PC-3 (cell line): ENCODE measurements around the gene PROSER2. TPM values are rescaled to one million over a fixed set of nuclear protein-coding genes. Genes with fewer than 3 reads are reported as not detected.

Experiments
- ATAC-seq: fragments of 200-7000 bp; cut with Tn5 transposase; 2 replicates; pipeline ENCODE4 v1.9.1; 2020; ENCODE audit warnings: mild to moderate bottlenecking, moderate library complexity
- BruUV-seq: library from RNA; stranded (reverse); fragments of 400-500 nt; replicated peaks from 2 replicates; lab custom pipeline; 2021; lab: Mats Ljungman, UMichigan
- CTCF ChIA-PET: fragments of 300-600 bp; sonication (Branson Sonifier 250); formaldehyde crosslinking; loops from one replicate; lab custom pipeline; 2022; ENCODE audit warnings: antibody characterized with exemption; lab: Charles Lee
- POLR2A ChIA-PET: fragments of 300-600 bp; sonication (Branson Sonifier 250); formaldehyde crosslinking; loops from one replicate; lab custom pipeline; 2022; ENCODE audit warnings: antibody characterized with exemption; ENCODE audit not compliant: unreplicated experiment; lab: Charles Lee
- DNase-seq: peaks from one replicate; pipeline ENCODE4 v3.0.0-alpha.2; 2015
- H2AFZ ChIP-seq: fragments of 300-600 bp; sonication (generic); 2 replicates; pipeline ENCODE4 v1.6.0; 2016; ENCODE audit warnings: antibody characterized with exemption, low read length
- H3F3A ChIP-seq: fragments of 300-600 bp; sonication (generic); one replicate; pipeline ENCODE4 v1.6.0; 2017; ENCODE audit warnings: antibody characterized with exemption, low read length, control low read depth, mild to moderate bottlenecking; ENCODE audit not compliant: unreplicated experiment
- H3K27ac ChIP-seq: fragments of 300-600 bp; sonication (generic); 2 replicates; pipeline ENCODE4 v1.5.1; 2016; ENCODE audit warnings: mild to moderate bottlenecking, low read length
- H3K27me3 ChIP-seq: fragments of 300-600 bp; sonication (generic); 2 replicates; pipeline ENCODE4 v1.6.1; 2016; ENCODE audit warnings: low read length, mixed read lengths
- H3K36me3 ChIP-seq: fragments of 300-600 bp; sonication (generic); 2 replicates; pipeline ENCODE4 v1.6.1; 2016; ENCODE audit warnings: low read depth, mixed run types, low read length, mixed read lengths
- H3K4me1 ChIP-seq: fragments of 300-600 bp; sonication (generic); 2 replicates; pipeline ENCODE4 v1.5.1; 2016; ENCODE audit warnings: low read length; ENCODE audit not compliant: insufficient read depth
- H3K4me2 ChIP-seq: fragments of 300-600 bp; sonication (generic); 2 replicates; pipeline ENCODE4 v1.6.0; 2016; ENCODE audit warnings: low read length
- H3K4me3 ChIP-seq: fragments of 300-600 bp; sonication (generic); 2 replicates; pipeline ENCODE4 v1.5.1; 2016; ENCODE audit warnings: mild to moderate bottlenecking, low read length, mixed read lengths
- H3K79me2 ChIP-seq: fragments of 300-600 bp; sonication (generic); 2 replicates; pipeline ENCODE4 v1.6.1; 2017; ENCODE audit warnings: low read length, mixed read lengths
- H3K9ac ChIP-seq: fragments of 300-600 bp; sonication (generic); 2 replicates; pipeline ENCODE4 v1.6.0; 2016; ENCODE audit warnings: mild to moderate bottlenecking, low read length
- H3K9me2 ChIP-seq: fragments of 300-600 bp; sonication (generic); replicated peaks from 2 replicates; pipeline ENCODE4 v1.6.1; 2016; ENCODE audit warnings: mixed run types, low read length, mixed read lengths
- H3K9me3 ChIP-seq: fragments of 300-600 bp; sonication (generic); 2 replicates; pipeline ENCODE4 v1.6.1; 2016; ENCODE audit warnings: low read length, mixed read lengths
- H4K20me1 ChIP-seq: fragments of 300-600 bp; sonication (generic); 2 replicates; pipeline ENCODE4 v1.6.1; 2016; ENCODE audit warnings: low read length, mixed read lengths
- CTCF ChIP-seq: fragments of 300-600 bp; sonication (generic); conservative IDR thresholded peaks from 2 replicates; pipeline ENCODE4 v1.5.1; 2017; ENCODE audit warnings: antibody characterized with exemption, low read depth, mild to moderate bottlenecking, low read length
- EZH2 ChIP-seq: fragments of 300-600 bp; sonication (generic); IDR thresholded peaks from one replicate; pipeline ENCODE4 v1.6.1; 2017; ENCODE audit warnings: antibody characterized with exemption, mild to moderate bottlenecking, low read length; ENCODE audit not compliant: unreplicated experiment
- EZH2phosphoT487 ChIP-seq: fragments of 300-600 bp; sonication (generic); IDR thresholded peaks from 2 replicates; pipeline ENCODE4 v1.6.1; 2018; ENCODE audit warnings: mild to moderate bottlenecking, antibody characterized with exemption, low read length, borderline replicate concordance
- intact Hi-C: fragments of 100-400 bp; cut with micrococcal nuclease; formaldehyde crosslinking; loops from 2 replicates; pipeline ENCODE4 v1.9.0; 2023
- total RNA-seq: library from RNA; depleted of rRNA; stranded (reverse); fragments of >200 nt; gene quantifications from 2 replicates; pipeline ENCODE4 v1.2.3, GENCODE V29; 2014

Gene PROSER2
- total RNA-seq, 1 experiment from 2014 or later: 52.5 TPM

GRCh38 chr10:11845113-11845512 is 22.0 kb downstream of the PROSER2 start:
- CTCF ChIA-PET: no interaction called here
- POLR2A ChIA-PET: no interaction called here

GRCh38 chr10:11846542-11846941 is 23.4 kb downstream of the PROSER2 start:
- H3K27ac ChIP-seq: no peak overlapping the region
- BruUV-seq: no TSS peak
- no peak overlapping the region for H3K9ac ChIP-seq
- no peak overlapping the region for H3K4me3 ChIP-seq
- ATAC-seq: no peak
- H3F3A ChIP-seq: no peaks in the 10 kb centered on the region
- intact Hi-C loops: no loop called here
- H4K20me1 ChIP-seq: no peaks in the 10 kb centered on the region
- TF ChIP-seq EZH2: no peak
- no peak for TF ChIP-seq EZH2phosphoT487
- TF ChIP-seq CTCF: no peak
- CTCF ChIA-PET: no interaction called here
- no peak overlapping the region for H2AFZ ChIP-seq
- peaks cover 80% of the 10 kb centered on the region for H3K79me2 ChIP-seq
- H3K4me2 ChIP-seq: no peak overlapping the region
- H3K36me3 ChIP-seq: peaks cover 3% of the 10 kb centered on the region; the same call in 1 of the 2 replicates
- H3K27me3 ChIP-seq: no peaks in the 10 kb centered on the region
- H3K4me1 ChIP-seq: no peaks in the 10 kb centered on the region
- no peaks in the 10 kb centered on the region for H3K9me2 ChIP-seq
- POLR2A ChIA-PET: no interaction called here
- no peaks in the 10 kb centered on the region for H3K9me3 ChIP-seq
- no peak for DNase-seq

More at GRCh38 chr10:11845113-11845512, 22.0 kb downstream of the PROSER2 start:
- Histone ChIP-seq H3K9me2 (no peaks in the 10 kb centered on the region), H3K36me3 (peaks cover 3% of the 10 kb centered on the region; the same call in 1 of the 2 replicates), H3K27ac (no peak overlapping the region), H3F3A (no peaks in the 10 kb centered on the region), H3K79me2 (peaks cover 86% of the 10 kb centered on the region), H2AFZ (no peak overlapping the region), H4K20me1 (no peaks in the 10 kb centered on the region; the same call in 1 of the 2 replicates), H3K4me2 (no peak overlapping the region), H3K27me3 (no peaks in the 10 kb centered on the region), H3K4me1 (no peaks in the 10 kb centered on the region), H3K9me3 (no peaks in the 10 kb centered on the region), H3K9ac (no peak overlapping the region), H3K4me3 (no peak overlapping the region)
- TF ChIP-seq EZH2 (no peak), CTCF (no peak), EZH2phosphoT487 (no peak)
- BruUV-seq: no TSS peak
- intact Hi-C loops: no loop called here
- ATAC-seq (no peak), DNase-seq (no peak)

GRCh38 chr10:11849277-11849676 is 26.1 kb downstream of the PROSER2 start:
- Histone ChIP-seq H3K9me3 (no peaks in the 10 kb centered on the region), H3K79me2 (peaks cover 64% of the 10 kb centered on the region), H3K9me2 (no peaks in the 10 kb centered on the region), H3F3A (no peaks in the 10 kb centered on the region), H3K27me3 (no peaks in the 10 kb centered on the region), H3K27ac (no peak overlapping the region), H3K9ac (no peak overlapping the region), H2AFZ (no peak overlapping the region), H3K4me3 (no peak overlapping the region), H3K4me2 (no peak overlapping the region), H3K36me3 (peaks cover 8% of the 10 kb centered on the region; the same call in 1 of the 2 replicates), H3K4me1 (no peaks in the 10 kb centered on the region), H4K20me1 (no peaks in the 10 kb centered on the region)
- ChIA-PET POLR2A (no interaction called here), CTCF (no interaction called here)
- BruUV-seq: no TSS peak
- ATAC-seq: no peak
- no peak for TF ChIP-seq CTCF
- TF ChIP-seq EZH2phosphoT487: no peak
- no peak for TF ChIP-seq EZH2
- DNase-seq: no peak
- intact Hi-C loops: no loop called here
